Upper lobe of right lung (tissue), 1 donor: ENCODE data around the gene BTF3. TPM values are rescaled to one million over a fixed set of nuclear protein-coding genes. Genes with fewer than 3 reads are reported as not detected.

Experiments
- ATAC-seq: fragments of 200-7000 bp; cut with Tn5 transposase; one replicate; pipeline ENCODE4 v1.9.1; 2020; ENCODE audit warnings: mild to moderate bottlenecking, moderate library complexity
- DNase-seq: peaks from one replicate; pipeline ENCODE4 v3.0.0-alpha.2; 2020
- H3K27ac ChIP-seq: fragments of 200-600 bp; one replicate; pipeline ENCODE4 v1.8.0; 2022
- H3K27me3 ChIP-seq: fragments of 200-600 bp; one replicate; pipeline ENCODE4 v1.8.0; 2022; ENCODE audit warnings: mild to moderate bottlenecking
- H3K36me3 ChIP-seq: fragments of 200-600 bp; one replicate; pipeline ENCODE4 v1.8.0; 2022
- H3K4me1 ChIP-seq: fragments of 200-600 bp; one replicate; pipeline ENCODE4 v1.8.0; 2022
- H3K4me3 ChIP-seq: fragments of 200-600 bp; one replicate; pipeline ENCODE4 v1.8.0; 2022; ENCODE audit warnings: mild to moderate bottlenecking
- H3K9me3 ChIP-seq: fragments of 200-600 bp; one replicate; pipeline ENCODE4 v1.8.0; 2022
- intact Hi-C: fragments of 100-400 bp; cut with DNase I; formaldehyde crosslinking; loops from one replicate; pipeline ENCODE4 v1.11.0; 2022
- total RNA-seq: library from RNA; stranded (reverse); fragmentation: NEBNext Ultra II Directional; extraction: Animal tissue kit (Norgen Biotek cat#: 25700); gene quantifications from one replicate; pipeline ENCODE4 v1.2.1, GENCODE V29; 2021
- TF ChIP-seq, protein P1 (sequence below): fragments of 200-600 bp; IDR thresholded peaks from one replicate; pipeline ENCODE4 v1.8.0; 2022; ENCODE audit warnings: antibody characterized with exemption
- donor health status: DM: no; HTN: yes; CAD: no; lungs with severe emphysema.

The BTF3 gene
- total RNA-seq, 1 donor from 2014 or later = 394 TPM

DNA sequence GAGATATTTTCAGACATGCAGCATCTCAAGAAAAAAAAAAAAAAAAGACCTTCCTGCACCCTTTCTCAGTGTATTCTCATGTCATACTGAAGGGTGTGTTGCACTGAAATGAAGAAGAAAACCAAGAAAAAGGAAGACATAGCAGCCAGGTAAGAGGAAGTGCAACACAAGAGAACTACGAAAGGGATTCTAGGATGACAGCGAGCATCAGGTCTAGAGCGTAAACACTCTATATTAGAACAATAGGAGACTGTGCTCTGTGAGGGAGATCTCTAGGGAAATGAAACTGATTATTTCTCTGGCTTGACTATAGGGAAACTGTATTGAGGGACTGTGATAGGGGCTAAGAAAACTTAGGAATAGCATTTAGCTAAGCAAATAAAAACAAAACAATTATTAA, 30.0 kb downstream of the BTF3 start:
- no peaks in the 10 kb centered on the region for H3K27me3 ChIP-seq
- H3K36me3 ChIP-seq = no peaks in the 10 kb centered on the region
- H3K4me1 ChIP-seq = no peaks in the 10 kb centered on the region
- H3K9me3 ChIP-seq = no peaks in the 10 kb centered on the region
- DNase-seq (no peak), ATAC-seq (no peak)
- TF ChIP-seq, protein P1, sequence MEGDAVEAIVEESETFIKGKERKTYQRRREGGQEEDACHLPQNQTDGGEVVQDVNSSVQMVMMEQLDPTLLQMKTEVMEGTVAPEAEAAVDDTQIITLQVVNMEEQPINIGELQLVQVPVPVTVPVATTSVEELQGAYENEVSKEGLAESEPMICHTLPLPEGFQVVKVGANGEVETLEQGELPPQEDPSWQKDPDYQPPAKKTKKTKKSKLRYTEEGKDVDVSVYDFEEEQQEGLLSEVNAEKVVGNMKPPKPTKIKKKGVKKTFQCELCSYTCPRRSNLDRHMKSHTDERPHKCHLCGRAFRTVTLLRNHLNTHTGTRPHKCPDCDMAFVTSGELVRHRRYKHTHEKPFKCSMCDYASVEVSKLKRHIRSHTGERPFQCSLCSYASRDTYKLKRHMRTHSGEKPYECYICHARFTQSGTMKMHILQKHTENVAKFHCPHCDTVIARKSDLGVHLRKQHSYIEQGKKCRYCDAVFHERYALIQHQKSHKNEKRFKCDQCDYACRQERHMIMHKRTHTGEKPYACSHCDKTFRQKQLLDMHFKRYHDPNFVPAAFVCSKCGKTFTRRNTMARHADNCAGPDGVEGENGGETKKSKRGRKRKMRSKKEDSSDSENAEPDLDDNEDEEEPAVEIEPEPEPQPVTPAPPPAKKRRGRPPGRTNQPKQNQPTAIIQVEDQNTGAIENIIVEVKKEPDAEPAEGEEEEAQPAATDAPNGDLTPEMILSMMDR = no peak
- no peak overlapping the region for H3K27ac ChIP-seq
- intact Hi-C loops = no loop called here
- H3K4me3 ChIP-seq = no peak overlapping the region

DNA sequence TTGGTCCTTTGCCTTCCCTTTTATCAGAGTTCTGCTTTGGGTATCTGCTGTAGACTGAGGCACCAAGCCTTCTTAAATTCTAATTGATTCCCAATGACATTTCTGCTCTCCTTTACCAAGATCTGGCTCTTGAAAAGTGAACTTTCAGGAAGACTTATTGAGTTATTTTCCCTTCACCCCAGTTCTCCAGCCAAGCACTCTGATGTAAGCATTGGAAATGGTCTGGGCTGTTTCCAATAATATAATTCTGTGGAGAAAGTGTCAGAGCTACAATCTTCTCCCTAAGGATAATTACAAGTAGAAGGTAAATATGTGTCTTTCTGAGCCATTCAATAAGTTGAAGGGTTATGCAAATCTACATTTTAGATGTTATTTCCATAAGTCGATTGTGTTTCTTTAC, 30.8 kb downstream of the BTF3 start:
- Histone ChIP-seq H3K9me3 (no peaks in the 10 kb centered on the region), H3K4me1 (no peaks in the 10 kb centered on the region), H3K27me3 (no peaks in the 10 kb centered on the region), H3K4me3 (no peak overlapping the region), H3K27ac (no peak overlapping the region), H3K36me3 (no peaks in the 10 kb centered on the region)
- intact Hi-C loops = no loop called here
- TF ChIP-seq, protein P1 = no peak
- ATAC-seq (no peak), DNase-seq (no peak)

DNA sequence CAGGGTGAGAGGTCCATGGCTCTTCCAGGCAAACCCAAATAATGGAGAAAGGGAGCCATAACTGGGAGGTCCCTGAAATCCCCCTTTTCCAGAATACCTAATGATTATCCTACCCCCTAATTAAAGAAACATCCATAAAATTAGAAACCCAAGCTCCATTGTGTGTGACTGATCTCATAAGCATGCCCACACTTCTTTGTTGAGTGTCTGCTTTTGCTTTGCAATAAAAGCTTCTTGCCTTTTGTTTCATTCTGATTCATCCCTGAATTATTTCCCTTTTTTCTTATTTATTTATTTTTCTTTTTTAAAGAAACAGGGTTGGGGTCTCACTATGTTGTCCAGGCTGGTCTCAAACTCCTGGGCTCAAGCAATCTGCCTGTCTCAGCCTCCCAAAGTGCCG, 33.1 kb downstream of the BTF3 start:
- no peak overlapping the region for H3K27ac ChIP-seq
- H3K36me3 ChIP-seq = no peaks in the 10 kb centered on the region
- H3K9me3 ChIP-seq = no peaks in the 10 kb centered on the region
- intact Hi-C loops = no loop called here
- no peaks in the 10 kb centered on the region for H3K27me3 ChIP-seq
- TF ChIP-seq, protein P1 = no peak
- H3K4me1 ChIP-seq = no peaks in the 10 kb centered on the region
- DNase-seq (no peak), ATAC-seq (no peak)
- H3K4me3 ChIP-seq = no peak overlapping the region

DNA sequence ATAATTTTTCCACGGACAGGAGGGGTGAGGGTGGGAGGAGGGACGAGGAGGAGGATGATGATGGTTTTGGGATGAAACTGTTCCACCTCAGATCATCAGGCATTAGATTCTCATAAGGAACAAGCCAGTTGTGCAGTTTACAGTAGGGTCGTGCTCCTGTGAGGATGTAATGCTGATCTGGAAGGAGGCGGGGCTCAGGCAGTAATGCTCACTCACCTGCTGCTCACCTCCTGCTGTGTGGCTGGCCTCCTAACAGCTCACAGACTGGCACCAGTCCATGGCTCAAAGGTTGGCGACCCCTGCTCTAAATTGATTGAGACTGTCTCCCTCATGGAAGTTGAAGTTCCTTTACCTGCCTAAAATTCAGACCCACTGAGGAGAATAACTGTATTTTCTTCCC, 34.0 kb downstream of the BTF3 start:
- Histone ChIP-seq H3K36me3 (no peaks in the 10 kb centered on the region), H3K27ac (no peak overlapping the region), H3K4me3 (no peak overlapping the region), H3K4me1 (no peaks in the 10 kb centered on the region), H3K9me3 (no peaks in the 10 kb centered on the region), H3K27me3 (no peaks in the 10 kb centered on the region)
- no peak for DNase-seq
- ATAC-seq = no peak
- intact Hi-C loops = no loop called here
- TF ChIP-seq, protein P1 = no peak

DNA sequence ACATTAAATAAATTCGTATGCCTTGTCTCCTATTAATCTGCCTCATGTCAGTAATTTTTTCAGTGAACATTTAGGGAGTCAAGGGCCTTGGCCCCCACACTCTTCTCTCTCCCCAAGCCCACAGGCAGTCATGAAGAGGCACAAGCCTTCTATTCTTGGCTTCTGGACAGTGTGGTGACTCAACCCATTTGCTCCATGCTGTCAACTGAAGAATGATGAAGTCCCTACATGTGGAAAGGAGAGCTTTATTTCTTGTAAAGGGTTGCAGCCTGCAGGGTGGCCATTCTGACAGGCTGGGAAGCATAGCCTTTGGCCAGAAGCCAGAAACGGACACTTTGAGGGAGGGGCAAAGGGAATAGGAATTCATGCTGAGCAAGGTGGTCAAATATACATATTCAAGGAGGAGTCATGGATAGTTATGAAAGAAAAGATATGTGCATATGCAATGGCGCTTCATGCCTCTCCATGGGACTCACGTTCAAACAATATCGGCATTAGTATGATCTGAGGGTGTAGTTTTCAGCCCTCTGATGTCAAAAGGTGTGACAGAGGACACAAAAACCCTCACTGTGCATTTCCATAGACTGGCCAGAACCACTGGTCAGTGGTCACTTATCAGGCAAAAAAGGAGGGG, 35.9 kb downstream of the BTF3 start:
- ATAC-seq (no peak), DNase-seq (no peak)
- intact Hi-C loops = no loop called here
- H3K4me3 ChIP-seq = no peak overlapping the region
- H3K9me3 ChIP-seq = no peaks in the 10 kb centered on the region
- H3K4me1 ChIP-seq = no peaks in the 10 kb centered on the region
- no peaks in the 10 kb centered on the region for H3K36me3 ChIP-seq
- TF ChIP-seq, protein P1 = no peak
- no peaks in the 10 kb centered on the region for H3K27me3 ChIP-seq
- H3K27ac ChIP-seq = no peak overlapping the region

DNA sequence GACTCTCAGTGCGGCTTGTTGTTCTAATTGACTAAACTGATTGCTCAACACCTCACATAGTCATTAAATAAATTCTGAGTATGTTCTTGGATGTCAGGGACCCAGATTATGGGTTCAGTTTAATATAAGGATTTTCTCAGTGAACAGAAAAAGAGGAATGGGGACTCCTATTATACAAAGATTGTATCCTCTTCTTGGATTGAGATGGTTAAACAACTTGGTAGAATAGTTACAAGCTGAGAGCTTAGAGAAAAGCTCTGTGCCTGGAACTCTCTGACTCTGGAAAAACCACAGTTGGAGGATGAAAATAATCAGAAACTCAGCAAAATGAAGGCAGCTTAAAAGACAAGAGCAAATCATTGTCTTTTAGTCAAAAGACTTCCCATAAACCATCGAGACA, 36.7 kb downstream of the BTF3 start:
- Histone ChIP-seq H3K4me3 (no peak overlapping the region), H3K27ac (no peak overlapping the region), H3K4me1 (no peaks in the 10 kb centered on the region), H3K36me3 (no peaks in the 10 kb centered on the region), H3K27me3 (no peaks in the 10 kb centered on the region), H3K9me3 (no peaks in the 10 kb centered on the region)
- TF ChIP-seq, protein P1 = no peak
- no peak for DNase-seq
- intact Hi-C loops = no loop called here
- ATAC-seq = no peak
